HK-2 (cell line): ENCODE results near the gene NAA80.

Source experiments
- DNase-seq: peaks from one replicate; pipeline ENCODE4 v3.0.0-alpha.2; 2018; ENCODE audit not compliant: unreplicated experiment

The NAA80 gene, protein sequence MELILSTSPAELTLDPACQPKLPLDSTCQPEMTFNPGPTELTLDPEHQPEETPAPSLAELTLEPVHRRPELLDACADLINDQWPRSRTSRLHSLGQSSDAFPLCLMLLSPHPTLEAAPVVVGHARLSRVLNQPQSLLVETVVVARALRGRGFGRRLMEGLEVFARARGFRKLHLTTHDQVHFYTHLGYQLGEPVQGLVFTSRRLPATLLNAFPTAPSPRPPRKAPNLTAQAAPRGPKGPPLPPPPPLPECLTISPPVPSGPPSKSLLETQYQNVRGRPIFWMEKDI

DNA sequence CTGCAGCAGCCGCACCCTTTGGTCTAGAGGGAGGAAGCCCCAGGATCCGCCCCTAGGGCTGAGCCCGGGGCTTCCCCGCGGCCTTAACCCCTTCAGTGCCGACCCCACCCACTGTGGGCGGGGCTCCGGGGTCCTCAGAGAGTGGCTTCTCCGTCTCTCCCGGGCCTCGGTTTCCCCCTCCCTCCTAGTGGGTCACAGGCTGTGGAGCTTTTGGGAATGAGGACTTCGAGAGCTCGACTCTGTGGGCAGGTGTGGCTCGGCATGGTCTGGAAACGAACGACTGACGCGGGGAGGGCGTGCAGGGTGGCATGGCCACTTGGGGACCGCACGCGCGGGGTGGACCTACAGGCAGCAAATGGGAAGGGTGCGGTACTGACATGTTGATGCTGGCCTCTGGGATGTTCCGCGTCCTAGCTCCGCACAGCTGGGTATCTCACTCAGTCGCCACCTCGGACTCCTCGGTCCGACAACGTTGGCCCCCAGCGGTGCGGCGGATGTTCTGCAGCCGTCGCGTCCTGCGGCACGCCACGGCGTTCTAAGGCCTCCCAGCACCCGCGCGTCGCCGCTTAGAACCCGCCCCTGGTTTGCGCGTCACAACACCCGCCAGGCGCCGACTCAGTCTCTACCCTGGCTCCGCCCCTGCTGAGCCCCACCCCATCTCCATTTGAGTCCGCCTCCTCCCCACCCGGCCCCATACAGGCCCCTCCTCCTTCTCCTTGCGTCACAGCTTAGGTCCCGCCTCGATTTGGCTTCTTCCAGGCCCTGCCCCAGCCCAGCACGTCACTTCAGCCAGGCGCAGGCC, at the start of gene NAA80, which contains the start of gene HYAL3:
Gene NAA80 (minus strand): TSS at position 570 of the 802 bp plus-strand sequence. CDS start 1,942 bp downstream, outside the sequence.
Gene HYAL3 (minus strand): TSS at position 570 of the 802 bp plus-strand sequence. CDS start 3,803 bp downstream, outside the sequence.
- peak; percentile 98 for DNase-seq

DNA sequence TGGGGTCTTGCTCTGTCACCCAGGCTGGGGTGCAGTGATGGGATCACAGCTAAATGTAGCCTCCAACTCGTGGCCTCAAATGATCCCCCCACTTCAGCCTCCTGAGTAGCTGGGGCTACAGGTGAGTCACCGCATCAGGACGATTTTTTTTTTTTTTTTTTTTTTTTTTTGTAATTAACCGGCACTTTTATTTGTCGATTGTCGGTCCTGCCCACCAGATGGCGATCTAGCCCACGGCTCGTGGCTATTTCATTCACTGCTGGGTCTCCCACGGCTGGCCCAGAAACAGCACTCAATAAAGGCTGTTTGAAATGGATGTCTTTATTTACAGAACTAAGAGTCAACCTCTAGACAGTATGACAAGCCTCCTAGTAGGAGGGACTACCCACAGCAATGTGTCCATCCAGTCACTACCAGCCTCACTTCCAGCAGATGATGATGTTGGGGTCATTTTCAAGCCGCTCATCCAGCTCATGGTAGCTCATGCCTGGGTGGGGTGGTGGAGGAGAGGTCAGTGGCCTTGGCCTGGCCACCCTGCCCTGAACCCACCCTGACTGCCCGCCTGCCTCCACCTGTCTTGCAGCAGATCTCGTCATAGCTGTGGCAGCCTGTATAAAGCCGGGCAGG, 48.1 kb upstream of the NAA80 start:
- DNase-seq: peak; percentile 64

DNA sequence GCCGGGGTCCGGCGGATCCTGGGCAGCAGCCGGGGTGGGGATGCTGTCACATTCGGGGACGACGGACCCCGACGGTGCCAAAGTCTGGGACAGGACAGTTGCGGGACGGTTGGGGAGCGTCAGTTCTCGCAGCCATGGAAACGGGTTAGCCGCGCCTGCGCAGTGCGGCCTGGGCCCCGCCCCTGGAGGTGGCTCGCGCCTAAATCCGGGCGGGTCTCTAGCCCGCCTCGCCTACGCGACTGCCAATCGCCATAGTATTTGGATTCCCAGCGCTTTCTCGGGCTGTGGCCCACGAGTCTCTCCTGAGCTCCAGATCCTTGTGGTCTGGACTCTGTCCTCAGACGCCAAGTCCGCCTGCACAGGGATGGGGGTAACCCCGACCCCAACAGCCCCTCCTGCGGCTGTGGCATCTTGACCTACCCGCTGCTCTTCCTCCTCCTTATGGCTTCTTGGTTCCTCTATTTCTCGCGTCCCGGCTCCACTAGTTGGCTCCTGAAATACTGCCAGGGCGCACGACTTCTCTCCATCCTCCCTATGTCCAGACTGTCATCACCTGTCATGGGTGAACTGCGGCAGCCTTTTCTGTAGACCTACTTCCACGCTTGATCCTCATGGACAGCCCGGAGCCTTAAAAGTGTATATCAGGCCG, 46.5 kb upstream of the NAA80 start, which contains the start of gene ZMYND10:
Gene ZMYND10 (minus strand): TSS at position 147 of the 649 bp plus-strand sequence. CDS start 153 bp downstream, outside the sequence.
- no peak for DNase-seq

DNA sequence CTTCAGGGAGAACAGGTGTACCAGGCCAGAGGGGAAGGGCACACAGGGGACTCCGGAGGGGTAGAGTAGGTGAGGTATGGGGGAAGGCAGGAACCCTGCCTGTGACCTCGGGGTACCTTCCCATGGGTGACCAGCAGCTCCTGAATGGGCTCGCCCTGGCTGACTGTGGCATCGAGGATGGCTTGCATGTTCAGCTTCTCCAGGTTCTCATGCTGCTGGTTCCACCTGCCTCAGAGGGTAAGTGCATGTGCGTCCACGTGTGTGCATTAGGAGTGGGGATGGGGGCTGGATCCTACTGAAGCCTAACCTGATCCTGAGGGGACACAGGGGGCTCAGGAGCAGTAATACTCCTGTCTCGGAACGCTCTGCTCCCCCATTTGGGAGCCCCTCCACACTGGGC, 45.8 kb upstream of the NAA80 start:
- no peak for DNase-seq

DNA sequence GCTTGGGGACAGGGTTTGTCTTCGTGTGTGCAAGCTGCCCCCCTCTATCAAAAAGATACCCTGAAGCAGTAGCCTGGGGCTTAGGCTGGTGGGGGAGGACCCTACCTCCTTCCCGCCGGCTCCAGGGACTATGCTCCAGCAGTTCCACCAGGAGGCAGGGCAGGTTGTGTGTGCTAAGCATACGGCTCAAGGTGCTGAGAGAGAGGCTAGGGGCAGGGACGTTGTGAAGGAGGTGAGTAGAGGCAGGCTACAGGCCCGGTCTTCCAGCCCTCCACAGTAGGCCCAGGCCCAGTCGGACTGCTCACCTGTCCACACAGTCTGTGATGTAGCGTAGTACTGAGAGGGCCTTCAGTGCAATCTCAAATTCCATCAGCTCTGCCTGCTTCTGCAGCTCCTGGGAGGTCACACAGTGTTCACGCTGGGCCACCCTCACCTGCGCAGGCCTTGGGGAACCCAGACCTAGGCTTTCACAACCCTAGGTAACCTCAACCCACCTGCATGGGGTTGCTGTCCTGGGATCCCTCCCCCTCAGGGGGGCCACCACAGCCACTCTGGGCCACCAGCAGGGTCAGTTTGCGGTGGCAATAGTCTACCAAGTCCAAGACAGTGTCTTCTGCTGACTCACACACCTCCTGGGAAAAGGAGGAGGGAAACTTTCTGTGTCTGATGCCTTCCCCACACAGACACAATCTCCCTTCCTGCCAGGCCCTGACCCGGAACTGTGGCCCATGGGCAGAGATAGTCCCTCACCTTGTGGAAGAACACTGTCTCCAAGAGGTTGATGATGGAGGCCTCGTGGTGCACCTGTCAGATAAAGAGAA, 43.8 kb upstream of the NAA80 start:
- DNase-seq: no peak

DNA sequence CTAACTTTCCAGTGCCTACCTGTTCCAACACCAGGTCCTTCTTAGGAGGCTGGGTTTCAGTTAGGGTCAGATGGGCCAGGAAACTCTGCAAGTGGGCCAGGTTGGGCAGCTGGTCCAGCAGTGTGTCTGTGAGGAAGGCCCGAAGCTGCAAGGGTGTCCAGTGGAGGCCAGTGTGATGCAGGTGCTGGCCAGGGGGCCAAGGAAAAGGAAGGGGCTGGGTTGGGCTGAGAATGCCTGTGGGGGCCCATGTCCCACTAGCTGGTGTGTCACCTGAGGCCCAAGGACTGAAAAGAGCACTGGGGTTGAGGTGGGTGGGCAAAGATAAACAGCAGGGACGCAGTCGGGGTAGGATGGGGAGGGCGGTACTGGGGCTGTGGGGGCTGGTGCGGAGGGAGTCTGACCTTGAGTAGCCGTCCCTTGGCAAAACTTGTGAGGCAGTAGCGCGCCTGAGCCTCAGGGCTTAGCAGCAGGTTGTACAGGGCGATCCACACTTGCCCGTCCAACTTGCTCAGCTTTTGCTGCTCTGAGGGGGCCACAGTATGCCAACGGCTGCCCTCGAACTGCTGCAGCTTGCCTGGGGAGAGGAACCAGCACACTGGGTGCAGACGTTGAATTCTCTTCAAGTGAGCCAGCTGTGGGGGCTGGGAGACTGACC, 42.9 kb upstream of the NAA80 start:
- no peak for DNase-seq

DNA sequence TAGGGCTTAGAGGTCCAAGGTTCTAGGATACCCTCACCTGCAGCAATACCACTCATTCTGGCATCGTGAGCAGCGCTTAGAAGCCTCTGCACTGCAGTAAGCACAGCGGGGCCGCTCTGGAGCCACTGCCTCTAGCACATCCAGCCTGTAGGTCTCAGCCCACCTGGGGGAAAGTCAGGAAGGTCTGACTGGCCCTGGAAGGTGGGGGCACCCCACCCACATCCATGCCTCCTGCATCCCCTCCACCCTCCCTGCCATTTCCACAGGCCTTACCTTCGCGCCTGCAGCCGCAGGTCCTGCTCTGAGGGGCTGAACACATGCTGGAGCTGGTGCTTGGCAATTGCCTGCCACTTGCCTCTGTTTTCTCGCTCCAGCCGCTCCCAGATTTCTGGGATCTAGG, 42.3 kb upstream of the NAA80 start:
- DNase-seq: no peak

DNA sequence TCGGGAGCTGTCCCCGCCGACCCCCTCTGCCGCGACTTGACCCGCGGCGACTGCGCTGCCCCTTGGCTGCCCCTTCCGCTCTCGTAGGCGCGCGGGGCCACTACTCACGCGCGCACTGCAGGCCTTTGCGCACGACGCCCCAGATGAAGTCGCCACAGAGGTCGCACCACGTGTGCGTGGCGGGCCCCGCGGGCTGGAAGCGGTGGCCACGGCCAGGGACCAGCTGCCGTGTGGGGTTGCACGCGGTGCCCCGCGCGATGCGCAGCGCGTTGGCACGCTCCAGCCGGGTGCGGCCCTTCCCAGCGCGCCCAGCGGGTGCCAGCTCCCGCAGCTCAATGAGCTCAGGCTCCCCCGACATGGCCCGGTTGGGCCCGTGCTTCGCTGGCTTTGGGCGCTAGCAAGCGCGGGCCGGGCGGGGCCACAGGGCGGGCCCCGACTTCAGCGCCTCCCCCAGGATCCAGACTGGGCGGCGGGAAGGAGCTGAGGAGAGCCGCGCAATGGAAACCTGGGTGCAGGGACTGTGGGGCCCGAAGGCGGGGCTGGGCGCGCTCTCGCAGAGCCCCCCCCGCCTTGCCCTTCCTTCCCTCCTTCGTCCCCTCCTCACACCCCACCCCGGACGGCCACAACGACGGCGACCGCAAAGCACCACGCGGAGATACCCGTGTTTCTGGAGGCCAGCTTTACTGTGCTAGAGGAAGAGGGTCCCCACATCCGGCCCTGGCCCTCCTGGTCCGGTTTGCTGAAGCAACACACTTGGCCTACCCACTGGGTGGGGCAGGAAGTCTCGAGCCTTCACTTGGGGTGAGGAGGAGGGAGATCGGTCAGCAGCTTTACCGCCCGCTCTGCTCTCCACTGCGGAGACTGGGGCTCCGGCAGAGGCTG, 41.5 kb upstream of the NAA80 start, which contains the start of gene RASSF1:
Gene RASSF1 (minus strand): TSS at position 389 of the 882 bp plus-strand sequence. CDS start 31 bp downstream, at position 358.
- DNase-seq: no peak

DNA sequence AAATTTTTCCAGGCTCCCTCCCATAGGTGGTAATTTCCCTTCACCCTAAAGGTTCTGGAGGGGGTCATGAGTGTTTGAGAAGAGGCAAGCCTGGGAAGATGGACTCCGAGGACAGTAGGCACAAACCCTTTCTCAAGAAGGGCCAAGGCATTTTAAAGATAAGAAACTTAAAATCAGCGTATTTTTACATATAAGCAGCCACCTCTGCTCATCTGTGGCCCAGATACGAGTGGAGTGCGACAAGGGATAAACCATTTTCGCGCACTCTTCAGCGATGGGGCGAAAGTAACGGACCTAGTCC, 40.9 kb upstream of the NAA80 start:
- DNase-seq: no peak

DNA sequence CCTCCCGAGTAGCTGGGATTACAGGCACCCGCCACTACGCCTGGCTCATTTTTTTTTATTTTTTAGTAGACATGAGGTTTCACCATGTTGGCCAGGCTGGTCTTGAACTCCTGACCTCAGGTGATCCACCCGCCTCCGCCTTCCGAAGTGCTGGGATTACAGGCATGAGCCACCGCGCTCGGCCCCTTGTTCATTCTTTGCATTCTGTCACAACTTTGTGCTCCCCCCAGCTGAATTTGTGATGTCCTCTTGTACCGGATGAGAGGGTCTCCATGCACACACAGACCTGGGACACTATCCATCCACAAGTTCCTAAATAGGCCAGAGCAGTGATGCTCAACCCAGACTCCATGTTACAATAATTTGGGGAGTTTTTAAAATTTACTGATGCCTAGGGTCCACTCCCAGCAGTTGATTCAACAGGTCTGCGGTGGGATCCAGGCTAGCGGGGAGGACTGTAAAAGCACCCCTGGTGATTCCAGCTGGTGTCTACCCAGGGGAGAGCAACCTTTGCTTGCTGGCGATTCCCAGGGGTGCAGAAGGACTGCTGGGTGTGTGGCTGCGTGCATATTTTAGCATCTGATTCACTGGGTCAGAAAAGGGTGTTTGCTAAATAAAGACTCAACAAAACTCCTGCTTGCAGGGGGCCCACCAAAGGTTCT, 40.4 kb upstream of the NAA80 start:
- DNase-seq: no peak

DNA sequence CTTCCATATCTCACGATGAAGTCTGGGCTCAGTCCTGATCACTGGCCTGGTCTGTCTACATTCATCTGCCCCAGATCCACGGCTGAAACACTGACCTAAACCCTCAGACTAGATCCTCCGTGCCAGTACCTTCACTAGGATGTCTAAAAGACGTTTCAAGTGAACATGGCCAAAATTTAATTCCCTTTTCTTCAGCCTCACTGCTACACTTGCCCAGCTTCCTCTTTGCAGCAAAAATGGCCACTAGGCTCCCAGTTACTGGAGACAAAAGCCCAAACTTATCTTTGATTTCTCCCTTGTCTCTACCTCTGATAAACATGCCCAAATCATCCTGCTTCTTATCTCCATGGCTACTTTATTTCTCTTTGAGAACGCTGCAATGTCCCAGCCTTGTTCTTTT, 39.8 kb upstream of the NAA80 start:
- DNase-seq: no peak

DNA sequence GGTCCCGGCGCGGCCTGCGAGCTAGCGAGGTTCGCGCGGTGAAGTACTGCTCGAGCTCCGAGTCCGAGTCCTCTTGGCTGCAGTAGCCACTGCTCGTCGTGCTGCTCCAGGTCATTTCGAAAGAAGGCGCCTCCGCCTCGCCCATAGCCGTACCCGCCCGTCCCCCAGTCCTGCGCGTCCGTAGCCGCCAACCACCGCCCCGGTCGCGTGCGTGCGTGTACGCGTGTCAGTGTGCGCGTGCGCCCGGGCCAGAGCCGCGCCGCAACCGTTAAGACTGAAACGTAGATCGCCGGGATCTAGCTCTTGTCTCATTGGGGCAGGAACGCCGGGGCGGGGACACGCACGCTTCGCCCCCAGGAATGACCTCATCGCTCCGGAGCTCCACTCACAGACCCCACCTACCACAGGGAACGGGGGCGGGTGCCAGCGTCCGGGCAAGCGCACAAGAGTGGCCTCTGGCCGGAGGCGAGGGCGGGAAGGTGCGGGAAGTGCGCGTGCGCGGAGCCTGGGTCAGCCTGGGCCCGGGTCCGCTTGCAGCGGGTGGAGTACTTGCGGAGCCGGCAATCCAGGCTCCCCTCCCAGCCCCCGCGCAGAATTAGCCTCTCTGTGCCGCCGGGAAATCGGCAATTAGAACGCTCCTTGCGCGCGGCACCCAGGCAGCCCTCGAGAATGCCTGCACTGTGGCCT, 38.1 kb upstream of the NAA80 start:
- DNase-seq: peak; percentile 96

DNA sequence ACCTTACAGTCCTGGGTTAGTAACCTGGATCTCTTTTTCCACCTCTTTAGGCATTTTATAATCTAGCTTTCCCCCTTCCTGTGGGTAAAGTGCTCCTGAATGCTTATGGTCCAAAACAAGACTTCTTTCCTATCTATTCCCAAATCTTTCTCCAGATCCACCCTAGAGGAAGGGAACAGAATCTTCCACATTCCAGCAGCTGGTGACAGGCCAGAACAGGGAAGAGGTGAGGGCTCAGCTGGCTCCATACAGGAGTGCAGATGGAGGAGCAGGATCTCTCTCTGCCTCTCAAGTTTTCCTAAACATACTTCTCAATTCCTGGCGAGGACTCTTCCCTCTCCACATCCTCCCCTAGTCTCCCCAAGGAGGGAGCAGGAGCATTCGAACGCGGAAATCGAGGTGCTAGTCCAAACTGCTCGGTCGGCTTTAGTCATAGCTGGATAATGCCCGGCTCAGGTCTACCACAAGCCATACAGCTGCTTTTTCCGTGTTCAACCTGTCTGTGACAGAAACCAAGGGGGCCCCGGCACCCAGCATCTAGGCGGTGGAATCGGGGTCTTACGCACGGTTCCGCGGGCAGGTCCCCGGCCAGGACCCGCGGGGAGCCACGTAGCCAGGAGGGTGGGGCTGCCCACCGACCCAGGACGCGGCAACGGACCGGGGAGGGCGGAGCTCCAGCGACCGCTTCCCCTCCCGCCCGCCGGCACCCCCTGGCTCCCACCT, 37.4 kb upstream of the NAA80 start:
- DNase-seq: no peak

DNA sequence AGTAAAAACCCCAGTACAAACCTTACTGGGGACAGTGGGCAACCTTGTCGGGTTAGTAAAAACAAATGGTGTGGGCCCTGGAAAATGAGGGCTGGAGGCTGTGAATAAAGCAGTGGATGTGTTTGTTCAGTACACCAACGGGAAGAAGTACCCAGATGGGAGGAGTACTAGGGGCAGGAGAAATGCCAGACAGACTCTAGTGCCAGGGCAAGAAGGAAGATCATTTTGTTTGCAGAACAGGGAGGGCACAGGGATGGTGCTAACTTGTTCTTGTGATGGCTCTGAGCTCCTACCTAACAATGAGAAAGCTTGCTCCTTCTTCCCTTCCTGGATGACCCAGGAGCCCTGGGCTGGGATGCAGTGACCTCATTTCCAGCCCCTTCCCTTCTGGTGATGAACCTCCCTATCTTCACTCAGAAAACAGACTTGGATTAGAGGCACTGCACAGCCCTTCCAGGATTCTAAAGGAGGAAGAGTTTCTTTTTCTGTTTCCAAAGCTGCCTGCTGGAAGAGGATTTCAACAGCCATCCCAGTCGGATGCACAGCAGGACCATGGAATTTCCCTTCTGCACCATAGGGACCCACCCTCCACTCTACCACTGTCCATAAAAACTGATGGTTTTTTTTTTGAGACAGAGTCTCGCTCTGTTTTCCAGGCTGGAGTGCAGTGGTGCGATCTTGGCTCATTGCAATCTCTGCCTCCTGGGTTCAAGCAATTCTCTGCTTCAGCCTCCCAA, 35.3 kb upstream of the NAA80 start:
- no peak for DNase-seq

DNA sequence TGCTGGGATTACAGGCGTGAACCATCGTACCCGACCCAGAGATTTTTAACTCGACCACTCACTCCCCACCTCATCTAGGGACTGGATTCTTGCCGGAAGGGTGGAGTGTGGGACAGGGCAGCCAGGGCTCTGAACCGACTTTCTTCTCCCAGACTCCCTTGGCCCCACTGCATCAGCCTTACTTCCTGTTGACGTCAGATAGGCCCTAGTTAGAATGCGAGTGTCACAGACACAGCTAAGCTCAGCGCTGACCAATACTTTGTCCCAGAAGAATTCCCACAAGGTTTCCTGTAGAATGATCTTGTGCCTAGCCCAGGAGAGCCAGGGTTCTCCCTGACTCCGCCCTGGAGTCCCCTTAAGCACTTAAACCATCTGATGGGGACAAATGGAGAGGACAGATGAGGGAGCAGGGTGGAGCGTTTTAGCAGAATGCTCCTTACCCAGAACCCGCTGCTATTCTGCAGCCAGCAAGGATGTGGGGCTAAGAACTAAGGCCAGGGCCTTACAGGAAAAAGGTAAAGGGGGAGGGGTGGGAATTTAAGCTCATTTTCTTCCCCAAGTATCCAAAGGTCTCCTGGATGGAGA, 34.6 kb upstream of the NAA80 start:
- DNase-seq: no peak

DNA sequence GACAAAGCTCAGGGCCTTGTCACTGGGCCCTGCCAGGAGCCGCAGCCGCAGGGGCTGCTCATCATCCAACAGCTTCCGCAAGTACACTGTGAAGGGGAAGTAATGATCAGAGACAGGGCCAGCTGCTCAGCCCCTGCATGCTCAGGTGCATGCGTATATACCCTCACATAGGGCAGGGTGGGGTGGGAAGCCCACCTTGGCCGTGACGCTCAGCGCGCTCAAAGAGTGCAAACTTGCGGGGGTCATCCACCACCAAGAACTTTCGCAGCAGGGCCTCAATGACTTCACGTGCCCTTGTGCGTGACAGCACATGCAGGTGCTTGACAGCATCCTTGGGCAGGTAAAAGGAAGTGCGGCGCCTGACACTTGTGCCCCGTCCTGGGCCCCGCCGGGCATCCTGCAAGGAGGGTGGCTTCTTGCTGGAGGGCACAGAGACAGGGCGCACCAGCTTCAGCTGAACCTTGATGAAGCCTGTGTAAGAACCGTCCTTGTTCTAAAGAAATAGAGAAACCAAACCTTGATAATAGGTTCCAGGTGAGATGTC, 32.2 kb upstream of the NAA80 start:
- no peak for DNase-seq
